ENCODE data around the gene G6PC3.

- TF ChIP-seq MYC (IDR thresholded peaks at IDR 0.05; ENCODE audit: borderline replicate concordance, low read length) (no peak), POLR2A (IDR thresholded peaks at IDR 0.05; ENCODE audit: low read length) (no peak), RFX5 (IDR thresholded peaks at IDR 0.05) (no peak), CTCF (IDR thresholded peaks at IDR 0.05) (no peak), CBX8 (IDR thresholded peaks at IDR 0.05) (no peak), RAD21 (conservative IDR thresholded peaks at IDR 0.05 in 1 of 2, IDR thresholded peaks at IDR 0.05 in 1 of 2) (no peak), BHLHE40 (IDR thresholded peaks at IDR 0.05; ENCODE audit: low read depth, low read length) (no peak), EP300 (IDR thresholded peaks at IDR 0.05) (no peak), TP53 (CRISPR knock-in tag; IDR thresholded peaks at IDR 0.05) (no peak), EHF (CRISPR knock-in tag; IDR thresholded peaks at IDR 0.05) (no peak), CBX2 (IDR thresholded peaks at IDR 0.05; ENCODE audit: borderline replicate concordance, low read depth) (no peak), MAZ (IDR thresholded peaks at IDR 0.05; ENCODE audit: borderline replicate concordance, low read depth, low read length) (no peak), ELK1 (IDR thresholded peaks at IDR 0.05; ENCODE audit: low read depth, low read length) (no peak)
- TF ChIP-seq, protein P1, sequence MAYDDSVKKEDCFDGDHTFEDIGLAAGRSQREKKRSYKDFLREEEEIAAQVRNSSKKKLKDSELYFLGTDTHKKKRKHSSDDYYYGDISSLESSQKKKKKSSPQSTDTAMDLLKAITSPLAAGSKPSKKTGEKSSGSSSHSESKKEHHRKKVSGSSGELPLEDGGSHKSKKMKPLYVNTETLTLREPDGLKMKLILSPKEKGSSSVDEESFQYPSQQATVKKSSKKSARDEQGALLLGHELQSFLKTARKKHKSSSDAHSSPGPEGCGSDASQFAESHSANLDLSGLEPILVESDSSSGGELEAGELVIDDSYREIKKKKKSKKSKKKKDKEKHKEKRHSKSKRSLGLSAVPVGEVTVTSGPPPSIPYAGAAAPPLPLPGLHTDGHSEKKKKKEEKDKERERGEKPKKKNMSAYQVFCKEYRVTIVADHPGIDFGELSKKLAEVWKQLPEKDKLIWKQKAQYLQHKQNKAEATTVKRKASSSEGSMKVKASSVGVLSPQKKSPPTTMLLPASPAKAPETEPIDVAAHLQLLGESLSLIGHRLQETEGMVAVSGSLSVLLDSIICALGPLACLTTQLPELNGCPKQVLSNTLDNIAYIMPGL (CRISPR knock-in tag; IDR thresholded peaks at IDR 0.05; ENCODE audit: borderline replicate concordance) = no peak
Observed at GRCh38 chr17:44074911-44075285, 4.4 kb downstream of the G6PC3 start.

Measured in A549 (cell line).